CD4-positive, alpha-beta T cell treated with Interleukin-21 for 1 hour (primary cell): Measurements from ENCODE around the gene CHST15.
"Not testable (repeated sequence)": the region's sequence is repeated elsewhere in the genome, so short reads cannot be mapped to it uniquely, and the experiment has no call there.

Experiments used
- DNase-seq: peaks from one replicate; pipeline ENCODE4 v3.0.0-alpha.2; 2020

Gene CHST15

DNA sequence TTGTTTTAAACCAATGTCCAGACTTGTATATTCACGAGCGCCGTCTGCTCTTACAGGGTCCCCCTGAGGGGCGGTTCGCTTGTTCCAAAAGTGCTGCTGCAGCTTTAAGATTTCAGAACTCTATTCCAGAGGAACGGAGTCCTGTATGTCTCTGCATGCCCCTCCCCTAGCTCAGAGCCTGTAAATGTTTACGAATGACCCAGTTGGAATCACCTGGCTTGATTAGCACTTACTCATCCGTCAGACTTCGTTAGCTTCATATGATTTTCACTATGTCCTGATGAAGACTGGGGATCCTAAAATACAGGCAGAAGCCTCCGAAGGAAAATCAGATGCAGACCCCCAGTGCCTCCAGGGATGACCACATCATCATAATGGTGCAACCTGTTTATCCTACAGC, 4.5 kb upstream of the CHST15 start:
- DNase-seq: no peak

GRCh38 chr10:124096494-124096893, 3.1 kb upstream of the CHST15 start:
- DNase-seq: no peak

DNA sequence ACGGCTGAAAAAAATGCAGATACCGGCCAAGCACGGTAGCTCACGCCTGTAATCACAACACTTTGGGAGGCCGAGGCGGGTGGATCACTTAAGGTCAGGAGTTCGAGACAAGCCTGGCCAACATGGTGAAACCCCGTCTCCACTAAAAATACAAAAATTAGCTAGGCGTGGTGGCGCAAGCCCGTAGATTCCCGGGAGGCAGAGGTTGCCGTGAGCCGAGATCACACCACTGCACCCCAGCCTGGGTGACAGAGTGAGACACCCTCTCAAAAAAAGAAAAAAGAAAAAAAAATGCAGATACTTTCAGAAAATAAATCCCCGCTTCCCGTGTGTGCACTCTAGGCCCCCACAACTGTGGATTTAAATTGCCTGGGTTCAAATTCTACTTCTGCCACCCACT, 2.4 kb upstream of the CHST15 start:
- not testable (repeated sequence) for DNase-seq

GRCh38 chr10:124095096-124095495, 1.7 kb upstream of the CHST15 start:
- no peak for DNase-seq

- DNase-seq: no peak
Measured at GRCh38 chr10:124094419-124094785, 1.0 kb upstream of the CHST15 start.

DNA sequence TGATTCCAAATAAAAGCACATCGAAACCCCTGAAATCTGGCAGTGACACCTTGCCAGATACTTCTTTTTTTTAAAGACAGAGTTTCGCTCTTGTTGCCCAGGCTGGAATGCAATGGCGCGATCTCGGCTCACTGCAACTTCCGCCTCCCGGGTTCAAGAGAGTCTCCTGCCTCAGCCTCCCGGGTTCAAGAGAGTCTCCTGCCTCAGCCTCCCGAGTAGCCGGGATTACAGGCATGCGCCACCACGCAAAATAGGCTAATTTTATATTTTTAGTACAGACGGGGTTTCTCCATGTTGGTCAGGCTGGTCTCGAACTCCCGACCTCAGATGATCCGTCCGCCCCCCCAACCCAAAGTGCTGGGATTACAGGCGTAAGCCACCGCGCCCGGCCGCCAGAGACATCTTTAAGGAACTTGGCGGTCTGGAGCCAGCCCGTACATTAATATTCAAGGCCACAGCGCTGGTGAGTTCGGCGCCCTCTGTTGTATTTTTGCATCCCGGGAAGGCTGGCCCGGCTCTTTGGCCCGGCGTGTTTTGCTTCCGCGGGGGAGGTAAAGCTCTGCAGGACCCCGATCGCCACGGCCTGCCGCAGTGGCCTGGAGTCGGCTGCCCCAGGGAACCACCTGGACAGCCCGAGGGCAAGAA, 498 bp upstream of the CHST15 start:
- DNase-seq: not testable (repeated sequence)

DNA sequence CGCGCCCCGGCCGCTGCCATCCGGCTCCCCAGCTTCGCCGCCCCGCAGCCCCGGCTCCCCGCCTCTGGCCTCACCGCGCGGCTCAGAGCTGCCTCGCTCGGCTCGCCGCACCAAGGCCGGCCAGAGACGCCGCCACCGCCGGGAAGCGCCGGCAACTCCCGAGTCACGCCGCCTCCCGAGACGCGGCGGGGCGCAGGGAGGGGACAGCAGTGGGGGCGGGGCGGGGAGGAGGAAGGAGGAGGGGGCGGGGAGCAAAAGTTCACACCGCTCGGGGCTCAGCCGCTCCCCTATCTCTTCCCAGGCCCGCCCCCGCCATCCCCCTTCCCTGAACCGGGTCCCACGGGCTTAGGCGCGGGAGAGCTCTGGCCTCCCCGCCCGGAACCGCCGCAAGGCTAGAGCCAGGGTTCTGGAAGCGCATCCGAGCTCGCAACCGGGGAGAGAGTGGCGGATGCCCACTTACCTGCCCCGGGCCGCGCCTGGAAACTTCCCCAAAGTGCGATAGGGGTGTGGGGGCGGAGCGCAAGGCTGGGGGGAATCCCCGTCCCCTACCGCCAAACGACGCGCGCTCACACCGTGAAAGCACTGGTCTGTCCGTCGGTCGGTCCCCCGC, 1.0 kb downstream of the CHST15 start:
- DNase-seq: peak; percentile 28

GRCh38 chr10:124091646-124092249, 1.6 kb downstream of the CHST15 start:
- DNase-seq: no peak

- DNase-seq: no peak
Measured at GRCh38 chr10:124090601-124091209, 2.7 kb downstream of the CHST15 start.

- no peak for DNase-seq
Measured at GRCh38 chr10:124089859-124090258, 3.5 kb downstream of the CHST15 start.

- DNase-seq: no peak
Measured at GRCh38 chr10:124088915-124089314, 4.5 kb downstream of the CHST15 start.

GRCh38 chr10:124087672-124088634, 5.4 kb downstream of the CHST15 start:
- DNase-seq: no peak

DNA sequence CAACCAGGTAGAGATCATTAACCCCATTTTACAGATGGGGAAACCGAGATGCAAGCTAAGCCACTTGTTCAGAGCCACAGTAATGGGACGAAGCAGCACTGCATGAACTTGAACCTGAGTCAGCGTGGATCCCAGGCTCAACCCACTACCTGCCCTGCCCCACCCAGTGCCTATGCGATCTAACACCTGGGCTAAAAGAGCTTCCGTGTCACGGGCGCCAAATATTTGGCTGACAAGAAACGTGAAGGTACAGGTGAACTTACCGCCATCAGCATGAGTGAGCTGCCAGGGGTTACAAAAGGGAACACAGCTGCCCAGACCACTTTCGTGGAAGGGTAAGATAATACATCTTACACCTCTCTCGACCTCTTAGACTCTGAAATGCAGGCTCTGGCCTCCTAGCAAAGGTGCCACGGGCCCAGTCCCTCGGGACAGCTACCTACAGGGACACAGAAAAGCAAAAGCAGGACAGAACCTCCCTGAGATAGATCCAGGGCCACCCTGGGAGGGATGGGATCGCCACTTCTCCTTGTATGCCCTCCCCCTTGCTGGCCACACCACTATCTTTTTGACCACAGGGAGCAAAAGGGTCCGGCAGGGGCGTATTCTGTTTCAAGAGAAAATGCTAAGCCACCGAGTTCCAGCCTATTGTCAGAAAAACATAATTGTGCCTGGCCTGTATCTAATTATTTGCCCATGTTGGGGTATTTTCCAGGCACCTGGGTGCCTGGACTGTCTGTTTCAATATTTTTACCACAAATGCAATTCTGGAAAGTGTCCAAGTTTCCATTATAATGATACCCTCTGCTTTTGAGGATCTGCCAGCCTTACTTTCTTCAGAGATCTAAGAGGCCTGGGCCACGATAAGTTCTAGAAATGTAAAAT, 6.4 kb downstream of the CHST15 start:
- no peak for DNase-seq

DNA sequence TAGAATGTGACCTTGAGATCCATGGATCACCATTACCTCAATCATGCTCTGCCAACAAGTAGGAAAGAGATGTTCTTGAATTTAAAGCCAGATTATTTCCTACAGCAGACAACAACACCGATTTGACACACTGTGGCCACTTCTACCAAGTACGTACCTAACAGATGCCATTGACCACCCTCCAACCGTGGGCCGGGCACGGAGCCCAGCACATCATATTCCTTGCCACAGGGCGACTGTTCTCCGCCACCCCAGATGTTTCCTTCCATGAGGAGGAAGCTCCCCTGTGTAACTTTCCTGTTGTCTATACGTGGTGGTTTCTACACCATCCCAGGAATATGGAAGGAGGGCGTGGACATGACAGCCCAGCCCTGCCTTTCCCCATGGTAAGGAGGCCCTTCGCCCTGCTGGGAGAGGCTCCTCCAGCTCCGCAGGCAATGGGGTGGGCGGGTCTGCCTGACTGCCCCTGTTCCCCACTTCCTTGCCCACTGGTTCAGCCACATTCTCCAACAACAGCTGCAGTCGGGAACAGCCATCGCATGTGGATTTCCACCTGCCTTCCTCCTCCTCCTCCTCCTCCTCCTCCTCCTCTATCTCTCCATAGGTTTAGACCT, 7.2 kb downstream of the CHST15 start:
- no peak for DNase-seq

DNA sequence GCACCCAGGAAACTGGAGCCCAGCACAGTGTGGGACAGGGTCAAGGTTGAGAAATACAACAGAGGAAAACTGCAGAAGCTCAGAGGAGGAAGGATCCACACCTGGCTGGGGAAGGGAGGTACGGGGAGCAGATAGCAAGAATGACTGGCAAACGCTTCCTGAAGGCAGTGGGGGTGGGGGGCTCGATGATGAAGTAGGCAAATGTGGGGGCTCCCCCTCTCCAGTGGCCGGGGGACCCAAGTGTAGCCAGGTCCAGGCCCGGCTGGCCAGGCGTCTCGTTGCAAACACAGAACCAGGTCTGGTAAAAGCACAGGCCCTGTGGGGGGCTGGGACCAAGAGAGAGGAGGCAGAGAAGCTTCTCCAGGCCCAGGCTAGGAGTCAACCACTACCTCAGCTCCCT, 7.7 kb downstream of the CHST15 start:
- DNase-seq: no peak

GRCh38 chr10:124084708-124085107, 8.7 kb downstream of the CHST15 start:
- no peak for DNase-seq

DNA sequence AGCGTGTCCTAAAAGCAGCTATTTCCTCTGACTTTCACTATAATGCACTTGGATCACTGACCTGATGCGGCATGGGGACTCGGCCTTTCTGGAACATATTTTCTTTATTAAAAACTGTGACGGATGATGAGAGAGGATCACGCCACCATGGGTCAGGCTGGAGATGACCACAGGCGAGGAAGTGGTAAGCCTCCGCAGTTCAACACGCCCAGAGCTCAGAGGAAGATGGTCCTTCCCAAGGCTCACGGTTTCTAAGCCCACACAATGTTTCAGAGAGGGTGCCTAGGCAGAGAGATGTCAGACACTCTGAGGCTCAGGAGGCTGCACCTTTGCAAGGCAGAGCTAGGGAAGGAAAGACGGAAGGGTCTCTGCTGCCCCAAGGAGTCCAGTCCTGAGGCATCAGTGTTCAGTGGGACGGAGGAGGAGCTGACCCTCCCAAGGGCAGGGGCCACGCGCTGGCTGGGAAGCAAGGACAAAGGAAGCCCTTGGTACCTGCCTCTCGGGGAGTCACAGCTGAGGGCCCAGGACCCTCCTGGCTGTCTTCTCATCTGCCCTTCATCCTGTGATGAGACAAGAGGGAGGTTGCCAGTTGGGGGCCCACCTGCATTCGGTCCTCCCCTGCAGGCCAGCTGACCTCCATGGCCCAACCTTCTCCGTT, 9.5 kb downstream of the CHST15 start:
- DNase-seq: no peak

- no peak for DNase-seq
Measured at GRCh38 chr10:124083047-124083739, 10.2 kb downstream of the CHST15 start.

- DNase-seq: no peak
Measured at GRCh38 chr10:124082555-124082954, 10.8 kb downstream of the CHST15 start.

DNA sequence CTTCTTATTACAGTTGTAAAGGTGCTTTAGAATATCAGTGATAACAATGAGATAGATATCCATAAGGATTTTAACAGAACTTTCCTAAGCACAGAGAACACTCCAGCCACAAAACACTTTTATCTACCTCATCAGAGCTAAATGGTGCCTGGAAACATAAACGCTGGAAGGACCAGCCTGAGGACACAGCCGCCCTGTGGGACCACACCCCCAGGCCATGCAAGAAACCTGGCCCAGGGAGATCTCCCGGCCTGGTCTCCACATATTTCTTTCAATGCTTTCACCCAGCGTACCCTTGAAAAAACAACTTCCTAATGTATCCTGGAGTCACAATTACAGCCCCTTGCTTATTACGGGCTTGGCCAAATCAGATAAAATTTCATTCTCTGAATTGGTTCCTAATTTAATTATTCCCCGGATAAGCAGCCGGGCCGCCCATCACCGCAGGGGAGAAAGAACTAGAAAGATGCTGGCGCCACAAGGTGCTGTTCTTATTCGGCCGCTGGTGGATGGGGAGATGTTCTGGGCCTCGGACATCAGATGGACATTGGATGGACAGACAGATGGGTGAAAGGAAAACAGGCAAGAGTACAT, 11.8 kb downstream of the CHST15 start:
- no peak for DNase-seq
